GM21723 (cell line): ENCODE data around the gene TTC27.

Experiments
- ATAC-seq: cut with Tn5 transposase; IDR thresholded peaks from one replicate; pipeline ENCODE4 v1.9.1; 2021; ENCODE audit warnings: mild to moderate bottlenecking, moderate library complexity; ENCODE audit not compliant: unreplicated experiment

TTC27 gene

GRCh38 chr2:32666704-32667103 is 38.9 kb downstream of the TTC27 start:
- no peak for ATAC-seq

- no peak for ATAC-seq
Measured at GRCh38 chr2:32668254-32668653, 40.4 kb downstream of the TTC27 start.

GRCh38 chr2:32671885-32672533 is 44.2 kb downstream of the TTC27 start:
- no peak for ATAC-seq

- no peak for ATAC-seq
Measured at GRCh38 chr2:32678825-32679224, 51.0 kb downstream of the TTC27 start.

- ATAC-seq: no peak
Measured at GRCh38 chr2:32680942-32681341, 53.1 kb downstream of the TTC27 start.

GRCh38 chr2:32683520-32684086 is 55.8 kb downstream of the TTC27 start:
- no peak for ATAC-seq

GRCh38 chr2:32688541-32688940 is 60.7 kb downstream of the TTC27 start:
- ATAC-seq: peak; percentile 96

GRCh38 chr2:32691678-32692077 is 63.8 kb downstream of the TTC27 start:
- no peak for ATAC-seq

- ATAC-seq: no peak
Measured at GRCh38 chr2:32696439-32696838, 68.6 kb downstream of the TTC27 start.

GRCh38 chr2:32697156-32697555 is 69.3 kb downstream of the TTC27 start:
- ATAC-seq: no peak

GRCh38 chr2:32699151-32699550 is 71.3 kb downstream of the TTC27 start:
- ATAC-seq: no peak

GRCh38 chr2:32701806-32702205 is 74.0 kb downstream of the TTC27 start:
- ATAC-seq: peak; percentile 69

GRCh38 chr2:32702303-32703064 is 74.6 kb downstream of the TTC27 start:
- no peak for ATAC-seq

- no peak for ATAC-seq
Measured at GRCh38 chr2:32706815-32707579, 79.1 kb downstream of the TTC27 start.

GRCh38 chr2:32711219-32711618 is 83.4 kb downstream of the TTC27 start:
- no peak for ATAC-seq

- ATAC-seq: no peak
Measured at GRCh38 chr2:32711908-32712501, 84.2 kb downstream of the TTC27 start.

GRCh38 chr2:32712870-32713269 is 85.0 kb downstream of the TTC27 start:
- no peak for ATAC-seq

- no peak for ATAC-seq
Measured at GRCh38 chr2:32714521-32714920, 86.7 kb downstream of the TTC27 start.

- peak; percentile 83 for ATAC-seq
Measured at GRCh38 chr2:32715391-32715841, 87.6 kb downstream of the TTC27 start.

- no peak for ATAC-seq
Measured at GRCh38 chr2:32715981-32716380, 88.1 kb downstream of the TTC27 start.

- no peak for ATAC-seq
Measured at GRCh38 chr2:32716598-32716997, 88.7 kb downstream of the TTC27 start.
